Measurements from ENCODE around the gene TLCD1.
"Not testable (repeated sequence)": the region's sequence is repeated elsewhere in the genome, so short reads cannot be mapped to it uniquely, and the experiment has no call there.

Gene TLCD1

GRCh38 chr17:28728364-28729200 lies 2.5 kb upstream of the TLCD1 start, which contains the start of gene NEK8:
TSS of gene NEK8 (plus strand) at chr17:28728788. CDS start at chr17:28728814, 26 bp downstream.
- peak; percentile 88 for DNase-seq (ENCODE audit: low spot score)

GRCh38 chr17:28726627-28727491 lies 826 bp upstream of the TLCD1 start:
- peak; percentile 95 for DNase-seq (ENCODE audit: low spot score)

GRCh38 chr17:28725660-28726225 lies 290 bp downstream of the TLCD1 start:
- DNase-seq (ENCODE audit: low spot score): peak; percentile 73

GRCh38 chr17:28725166-28725659 lies 820 bp downstream of the TLCD1 start:
- peak; percentile 79 for DNase-seq (ENCODE audit: low spot score)

GRCh38 chr17:28724500-28725165 lies 1.4 kb downstream of the TLCD1 start:
- DNase-seq (ENCODE audit: low spot score): peak; percentile 55

- DNase-seq (ENCODE audit: low spot score): peak; percentile 28
Observed at GRCh38 chr17:28723836-28724499, 2.1 kb downstream of the TLCD1 start.

- DNase-seq (ENCODE audit: low spot score): no peak
Observed at GRCh38 chr17:28723159-28723835, 2.7 kb downstream of the TLCD1 start.

- DNase-seq (ENCODE audit: low spot score): no peak
Observed at GRCh38 chr17:28722417-28723158, 3.4 kb downstream of the TLCD1 start.

GRCh38 chr17:28720997-28721329 lies 5.1 kb downstream of the TLCD1 start:
- DNase-seq (ENCODE audit: low spot score): not testable (repeated sequence)

GRCh38 chr17:28720247-28720996 lies 5.6 kb downstream of the TLCD1 start:
- DNase-seq (ENCODE audit: low spot score): no peak

GRCh38 chr17:28719021-28719433 lies 7.0 kb downstream of the TLCD1 start:
- no peak for DNase-seq (ENCODE audit: low spot score)

- DNase-seq (ENCODE audit: low spot score): peak; percentile 38
Observed at GRCh38 chr17:28718333-28719020, 7.6 kb downstream of the TLCD1 start.

- peak; percentile 76 for DNase-seq (ENCODE audit: low spot score)
Observed at GRCh38 chr17:28717578-28718332, 8.3 kb downstream of the TLCD1 start, which contains the start of gene RAB34. TSS of gene RAB34 (minus strand) at chr17:28717868. CDS start at chr17:28717266, 602 bp downstream.

- DNase-seq (ENCODE audit: low spot score): no peak
Observed at GRCh38 chr17:28716740-28717577, 9.1 kb downstream of the TLCD1 start.

GRCh38 chr17:28715217-28715616 lies 10.8 kb downstream of the TLCD1 start:
- no peak for DNase-seq (ENCODE audit: low spot score)

GRCh38 chr17:28714281-28714680 lies 11.8 kb downstream of the TLCD1 start:
- no peak for DNase-seq (ENCODE audit: low spot score)

Measured in cerebellar cortex (tissue), 1 donor.